T-helper 22 cell (primary cell): ENCODE data around the gene GNAS.
A peak's percentile ranks its signal among the peaks of the same experiment; 100 is the strongest.
"Not testable (repeated sequence)": the region's sequence is repeated elsewhere in the genome, so short reads cannot be mapped to it uniquely, and the experiment has no call there.

ENCODE experiments used
- DNase-seq: peaks from one replicate; pipeline ENCODE4 v3.0.0-alpha.2; 2020; ENCODE audit warnings: low read depth

GNAS gene

DNA sequence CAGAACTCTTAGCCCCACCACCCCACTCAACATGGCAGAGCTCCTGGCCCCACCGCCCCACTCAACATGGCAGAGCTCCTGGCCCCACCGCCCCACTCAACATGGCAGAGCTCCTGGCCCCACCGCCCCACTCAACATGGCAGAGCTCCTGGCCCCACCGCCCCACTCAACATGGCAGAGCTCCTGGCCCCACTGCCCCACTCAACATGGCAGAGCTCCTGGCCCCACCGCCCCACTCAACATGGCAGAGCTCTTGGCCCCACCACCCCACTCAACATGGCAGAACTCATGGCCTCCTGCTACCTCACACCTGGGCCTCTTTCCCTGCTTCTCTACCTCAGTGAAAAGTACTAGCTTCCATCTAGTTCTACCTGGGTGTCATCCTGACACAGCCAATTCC, 23.7 kb upstream of the GNAS start:
- DNase-seq = not testable (repeated sequence)

DNA sequence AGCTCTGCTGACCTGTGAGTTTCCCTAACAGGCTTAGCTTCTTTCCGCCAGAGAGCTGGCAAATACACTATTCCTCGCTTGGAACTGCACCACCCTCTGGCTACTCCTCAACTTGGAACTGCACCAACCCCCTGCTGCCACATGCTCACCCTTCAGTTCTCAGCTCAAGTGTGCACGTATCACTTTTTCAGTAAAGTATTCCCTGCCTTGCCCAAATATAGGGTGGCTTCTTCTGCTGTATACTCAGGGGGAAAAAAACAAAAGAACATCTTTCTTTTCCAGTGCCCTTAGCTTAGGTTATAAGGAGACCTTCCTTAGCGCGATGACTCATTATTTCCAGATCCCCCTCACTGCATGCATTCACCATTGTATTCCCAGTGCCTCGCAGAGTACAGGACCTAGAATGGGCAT, 23.0 kb upstream of the GNAS start:
- no peak for DNase-seq

DNA sequence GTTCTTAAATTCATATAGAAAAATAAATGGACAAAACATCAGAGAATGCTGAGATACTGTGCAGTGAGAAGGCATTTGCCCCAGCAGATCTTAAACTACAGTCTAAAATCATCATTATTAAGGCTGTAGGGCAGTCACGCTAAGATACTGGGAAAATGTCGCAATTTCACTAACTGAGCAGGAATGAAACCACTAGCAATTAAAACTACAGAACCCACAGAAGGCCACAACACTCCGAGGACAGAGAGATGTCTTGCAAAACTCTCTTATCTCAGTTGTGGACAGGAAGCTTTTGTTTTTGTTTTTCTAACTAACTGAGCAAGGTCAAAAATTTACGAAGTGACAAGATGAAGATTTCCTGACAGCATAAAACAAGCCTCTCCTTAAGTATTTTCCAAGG, 20.1 kb upstream of the GNAS start:
- DNase-seq = no peak

DNA sequence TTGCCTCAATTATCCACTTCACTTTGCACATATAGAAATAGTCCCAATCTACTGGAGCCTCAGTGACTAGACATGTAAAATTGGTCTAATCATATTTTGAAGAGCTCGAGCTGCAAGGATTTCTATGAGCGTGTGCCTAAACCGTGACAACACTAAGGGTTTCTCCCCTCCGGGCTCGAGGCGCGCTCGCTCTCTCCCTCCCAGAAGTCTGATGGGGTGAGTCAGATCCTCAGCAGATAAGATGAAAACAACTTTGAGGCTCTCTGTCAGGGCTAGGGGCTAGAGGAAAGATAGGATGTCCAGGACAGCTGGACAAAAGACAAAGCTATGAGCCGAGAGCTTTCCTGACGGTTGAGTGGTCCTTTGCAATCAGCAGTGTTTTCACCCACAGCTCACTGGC, 18.6 kb upstream of the GNAS start:
- no peak for DNase-seq

DNA sequence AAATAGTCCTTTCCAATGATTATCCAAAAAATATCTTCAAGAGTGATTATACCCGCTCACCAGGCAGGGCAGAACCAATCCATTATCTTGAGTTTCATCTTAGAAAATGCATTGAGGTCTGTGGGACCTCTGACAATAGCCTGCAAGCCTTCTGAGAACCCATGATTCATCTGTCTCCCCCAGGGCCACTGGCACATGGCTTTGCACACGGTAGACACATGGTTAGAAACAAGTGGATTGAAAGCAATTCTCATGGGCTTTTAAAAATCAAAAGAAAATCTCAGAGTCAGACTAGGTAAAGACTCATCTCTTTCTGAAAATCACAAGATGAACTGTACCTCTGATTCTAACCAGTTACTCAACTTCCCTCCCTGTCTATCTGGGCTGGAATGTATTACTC, 17.3 kb upstream of the GNAS start:
- DNase-seq = no peak

DNA sequence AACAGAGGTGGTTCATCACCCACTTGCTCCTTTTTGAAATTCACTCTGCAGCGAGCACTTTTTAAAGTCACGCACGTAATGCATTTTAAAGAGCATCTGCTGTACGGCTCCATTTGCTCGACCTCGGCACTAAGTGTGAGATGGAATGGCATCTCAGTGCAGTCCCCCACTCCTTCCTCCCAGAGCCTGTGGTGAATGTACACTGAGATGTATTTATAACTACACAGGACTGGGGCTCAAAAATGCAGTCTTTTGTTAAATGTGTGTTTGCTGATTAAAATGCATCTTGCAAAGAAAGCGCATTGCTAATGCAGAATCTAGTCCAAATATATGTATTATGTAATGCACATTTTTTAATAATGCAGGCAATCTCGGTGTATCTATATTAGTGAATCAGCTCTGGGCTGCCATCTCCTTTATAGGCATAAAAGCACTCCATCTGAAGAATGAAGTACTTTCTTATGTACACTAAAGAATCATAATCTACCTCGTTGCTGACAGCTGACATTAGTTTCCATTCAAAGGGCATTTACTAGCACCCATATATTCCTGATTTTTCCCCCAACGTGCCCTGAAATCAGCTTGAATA, 15.8 kb upstream of the GNAS start:
- DNase-seq = no peak

DNA sequence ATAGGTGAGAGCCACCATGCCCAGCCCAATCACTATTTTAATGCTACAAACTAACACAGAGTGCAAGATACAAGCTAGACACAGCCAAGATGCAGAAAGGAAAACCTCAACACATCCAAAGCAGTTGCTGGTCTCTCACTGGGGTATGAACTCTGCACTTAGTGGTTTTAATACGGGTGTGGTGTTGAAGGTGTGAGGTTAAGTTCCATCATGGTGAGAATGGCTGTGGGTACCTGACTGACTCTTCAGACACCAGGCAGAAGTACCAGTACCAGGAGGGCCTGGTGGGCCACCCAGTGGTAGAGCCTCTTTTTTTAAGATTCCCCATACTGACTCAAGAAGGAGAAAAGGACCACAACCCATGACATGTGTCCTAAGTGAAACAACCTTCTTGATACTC, 14.8 kb upstream of the GNAS start:
- DNase-seq = no peak

DNA sequence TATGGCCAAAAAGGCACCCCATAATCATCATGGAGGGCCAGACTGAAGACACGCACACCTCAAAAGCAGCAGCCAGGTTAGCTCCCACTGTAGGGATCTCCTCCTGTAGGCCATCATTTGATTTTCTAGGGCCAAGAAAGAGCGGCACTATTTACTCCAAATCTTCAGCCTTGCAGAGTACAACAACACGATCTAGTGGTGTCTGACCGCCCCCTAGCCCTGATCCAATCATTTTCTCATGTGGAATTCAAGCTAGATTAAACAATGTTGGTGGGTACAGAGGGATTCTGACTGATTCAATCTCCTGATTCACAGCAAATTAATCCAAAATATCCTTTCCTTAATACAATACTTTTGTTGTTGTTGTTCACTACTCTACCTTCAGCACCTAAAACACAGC, 14.3 kb upstream of the GNAS start:
- DNase-seq = no peak

DNA sequence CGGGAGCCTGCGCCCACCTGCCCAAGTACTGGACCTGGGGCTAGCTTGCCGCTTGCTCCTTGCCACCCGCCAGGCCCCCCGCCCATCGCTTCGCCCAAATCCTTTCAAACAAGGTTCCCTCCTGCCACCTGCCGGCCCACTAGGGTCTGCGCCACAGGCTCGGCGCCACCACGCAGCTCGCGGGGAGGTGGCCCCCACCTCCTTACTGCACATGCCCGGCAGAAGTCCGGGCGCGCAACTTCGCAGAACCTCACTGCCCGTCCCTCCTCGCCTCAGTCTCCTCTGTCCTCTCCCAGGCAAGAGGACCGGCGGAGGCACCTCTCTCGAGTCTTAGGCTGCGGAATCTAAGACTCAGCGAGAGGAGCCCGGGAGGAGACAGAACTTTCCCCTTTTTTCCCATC, 13.0 kb upstream of the GNAS start:
- no peak for DNase-seq

DNA sequence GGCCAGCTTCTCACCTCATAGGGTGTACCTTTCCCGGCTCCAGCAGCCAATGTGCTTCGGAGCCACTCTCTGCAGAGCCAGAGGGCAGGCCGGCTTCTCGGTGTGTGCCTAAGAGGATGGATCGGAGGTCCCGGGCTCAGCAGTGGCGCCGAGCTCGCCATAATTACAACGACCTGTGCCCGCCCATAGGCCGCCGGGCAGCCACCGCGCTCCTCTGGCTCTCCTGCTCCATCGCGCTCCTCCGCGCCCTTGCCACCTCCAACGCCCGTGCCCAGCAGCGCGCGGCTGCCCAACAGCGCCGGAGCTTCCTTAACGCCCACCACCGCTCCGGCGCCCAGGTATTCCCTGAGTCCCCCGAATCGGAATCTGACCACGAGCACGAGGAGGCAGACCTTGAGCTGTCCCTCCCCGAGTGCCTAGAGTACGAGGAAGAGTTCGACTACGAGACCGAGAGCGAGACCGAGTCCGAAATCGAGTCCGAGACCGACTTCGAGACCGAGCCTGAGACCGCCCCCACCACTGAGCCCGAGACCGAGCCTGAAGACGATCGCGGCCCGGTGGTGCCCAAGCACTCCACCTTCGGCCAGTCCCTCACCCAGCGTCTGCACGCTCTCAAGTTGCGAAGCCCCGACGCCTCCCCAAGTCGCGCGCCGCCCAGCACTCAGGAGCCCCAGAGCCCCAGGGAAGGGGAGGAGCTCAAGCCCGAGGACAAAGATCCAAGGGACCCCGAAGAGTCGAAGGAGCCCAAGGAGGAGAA, 12.3 kb upstream of the GNAS start:
- DNase-seq = no peak

DNA sequence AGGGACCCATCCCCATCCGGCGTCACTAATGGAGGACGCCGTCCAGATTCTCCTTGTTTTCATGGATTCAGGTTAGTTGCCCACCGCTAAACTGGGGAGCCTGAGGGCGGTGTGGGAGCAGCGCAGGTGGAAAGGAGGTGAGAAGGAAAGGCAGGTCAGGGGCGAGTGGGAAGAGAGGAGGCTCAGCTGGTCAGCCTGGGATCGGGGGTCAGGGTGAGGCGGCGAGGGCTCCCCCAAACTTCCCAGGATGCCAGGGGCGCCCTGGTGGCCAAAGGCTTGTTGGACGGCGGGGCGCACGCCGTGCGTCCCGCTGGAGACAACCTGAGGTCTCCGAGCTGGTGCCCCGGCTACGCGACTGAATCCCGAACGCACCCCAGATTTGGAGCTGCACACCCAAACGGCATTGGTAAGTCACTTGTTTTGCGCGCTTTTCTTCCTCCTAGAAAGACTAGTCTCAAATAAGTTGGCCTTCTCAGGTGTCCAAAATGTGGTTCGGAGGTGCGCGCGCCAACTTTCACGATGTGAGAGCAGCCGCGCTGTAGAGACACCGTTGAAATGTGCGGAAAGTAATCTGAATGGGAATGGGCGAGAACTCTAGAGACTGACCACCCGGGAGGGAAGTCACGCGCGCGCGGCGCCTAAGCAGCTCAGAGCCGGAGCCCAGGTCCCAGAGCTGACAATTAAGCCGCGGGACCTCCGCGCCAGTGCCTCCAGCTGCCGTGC, 11.5 kb upstream of the GNAS start:
- no peak for DNase-seq

DNA sequence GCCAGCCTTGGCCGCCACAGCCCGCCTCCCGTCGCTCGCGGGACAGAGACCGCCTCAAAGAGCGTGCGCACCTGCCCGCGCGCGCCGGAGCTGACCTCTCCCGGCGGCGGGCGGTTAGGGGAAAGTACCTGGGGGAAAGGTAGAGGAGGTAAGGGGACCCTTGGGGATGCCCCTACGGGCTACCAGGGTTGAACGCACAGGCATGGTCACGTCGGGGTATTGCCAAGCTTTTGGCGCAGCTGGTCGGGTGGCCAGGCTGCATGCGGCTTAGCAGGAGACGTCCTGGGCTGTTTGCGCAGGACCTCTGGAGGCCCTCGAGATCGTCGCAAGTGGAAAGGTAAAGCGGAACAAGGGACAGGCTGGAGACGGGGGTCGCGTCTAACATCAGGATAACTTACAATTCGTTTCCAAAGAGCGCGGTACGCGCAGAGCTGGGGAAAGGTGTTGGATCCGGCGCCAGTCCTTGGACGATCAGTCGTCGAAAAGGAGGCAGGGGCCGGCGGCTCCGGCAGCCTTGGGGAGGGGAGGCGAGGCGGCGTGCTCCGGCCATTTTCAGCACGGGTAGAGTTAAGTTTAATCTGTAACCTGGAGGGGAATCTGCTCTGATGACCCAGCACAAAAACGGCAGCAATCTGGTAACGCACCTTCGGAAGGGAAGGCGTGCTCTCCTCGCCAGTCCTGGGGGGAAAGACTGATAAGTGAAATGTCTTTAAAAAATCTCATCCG, 10.8 kb upstream of the GNAS start:
- DNase-seq = no peak

DNA sequence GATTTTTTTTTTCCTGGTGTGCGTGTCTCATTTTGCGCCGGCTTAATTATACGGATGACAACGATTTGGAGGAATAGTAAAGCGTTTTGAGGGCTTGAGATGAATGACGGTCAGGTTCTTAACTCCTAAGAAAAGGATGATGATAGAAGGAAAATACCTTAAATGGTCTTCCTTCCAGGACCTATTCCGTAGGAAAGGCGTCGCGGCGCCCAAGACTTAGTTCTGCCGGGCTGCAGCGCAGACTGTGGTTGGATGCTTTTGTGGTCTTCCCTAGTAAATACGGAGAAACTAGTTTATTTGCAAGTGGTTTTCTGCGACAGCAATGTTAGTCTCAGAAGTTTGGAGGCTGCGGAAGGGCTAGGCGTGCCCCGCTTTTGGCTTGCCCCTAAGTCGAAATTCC, 10.2 kb upstream of the GNAS start:
- no peak for DNase-seq

DNA sequence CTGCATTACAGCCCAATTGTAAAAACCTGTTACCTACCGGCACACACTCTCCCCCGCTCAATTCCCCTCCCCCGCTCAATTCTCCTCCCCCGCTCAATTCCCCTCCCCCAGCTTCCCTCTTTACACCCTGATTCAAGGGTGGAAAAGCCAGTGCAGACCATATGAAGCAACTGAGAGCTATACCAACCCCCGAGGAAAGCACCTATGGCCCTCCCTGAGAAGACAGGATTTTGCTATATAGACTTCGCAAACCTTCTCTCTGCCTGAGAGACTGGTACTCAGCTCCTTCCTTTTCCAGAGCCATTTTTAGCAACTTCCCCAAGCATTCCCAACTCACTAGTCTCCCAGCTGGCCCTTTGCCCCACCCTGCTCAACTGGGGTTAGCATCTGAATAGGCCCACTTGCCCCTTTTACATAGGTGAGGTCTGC, 9.4 kb upstream of the GNAS start:
- DNase-seq = no peak

DNA sequence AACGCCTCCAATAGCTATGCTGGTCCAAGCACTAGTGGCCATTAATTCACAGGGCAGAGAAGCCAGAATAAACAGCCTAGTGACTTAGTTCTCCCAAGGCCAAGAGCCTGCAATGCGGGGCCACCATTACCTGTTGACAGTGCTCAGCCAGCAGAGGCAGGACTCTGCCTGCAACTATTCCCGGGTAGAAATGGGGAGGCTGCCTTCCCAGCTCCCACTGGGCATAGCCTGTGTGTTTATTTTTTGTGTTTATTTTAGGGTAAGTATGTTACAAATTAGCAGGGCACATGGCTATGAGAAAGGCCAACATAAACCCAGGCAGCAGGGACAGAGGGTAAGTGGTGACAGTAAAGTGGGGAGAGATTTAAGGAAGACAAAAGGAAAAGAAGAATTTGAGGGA, 6.8 kb upstream of the GNAS start:
- no peak for DNase-seq

DNA sequence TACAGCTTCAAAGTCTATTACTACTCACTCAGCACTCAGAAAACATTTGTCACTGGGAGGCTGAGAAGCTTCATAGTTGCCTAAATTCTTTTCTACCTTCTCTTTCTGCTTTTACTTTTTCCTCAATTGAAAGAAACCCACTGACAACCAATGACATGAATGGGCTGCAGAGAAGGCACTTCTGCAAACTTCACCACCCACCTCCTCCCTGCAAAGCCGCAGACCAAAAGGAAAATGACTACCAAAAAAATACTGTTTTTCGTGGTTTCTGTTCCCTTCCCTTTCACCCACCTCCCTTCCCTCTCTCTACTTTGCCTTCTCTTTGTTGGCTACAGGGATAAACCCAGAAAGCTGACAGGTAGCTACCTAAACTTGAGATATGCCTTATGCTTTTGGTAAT, 5.1 kb upstream of the GNAS start:
- no peak for DNase-seq

DNA sequence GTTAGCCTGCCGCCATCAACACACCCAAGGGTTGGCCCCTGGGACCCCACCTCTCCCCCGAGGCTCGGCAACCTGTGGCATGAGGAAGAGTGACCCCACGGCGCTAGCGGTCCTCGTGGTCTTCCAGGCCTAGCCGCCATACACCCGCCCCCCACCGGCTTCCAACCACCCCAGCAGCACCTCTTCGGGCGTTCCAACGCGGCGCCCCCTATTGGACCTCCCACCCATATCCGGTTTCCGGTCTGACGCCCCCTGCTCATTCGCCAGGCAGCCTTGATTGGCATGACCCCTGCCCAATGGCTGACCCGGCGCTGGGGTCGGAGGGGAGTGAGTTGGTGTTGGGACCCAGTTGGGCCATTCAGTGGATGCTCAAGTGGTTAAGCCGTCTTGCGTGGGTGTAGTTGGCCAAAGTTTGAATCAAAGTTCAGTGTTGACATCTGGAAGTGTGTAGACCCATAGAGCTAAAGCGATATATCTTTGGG, 1.8 kb upstream of the GNAS start, which contains the start of gene GNAS-AS1:
Gene GNAS-AS1 (minus strand): TSS at position 210 of the 482 bp plus-strand sequence.
- peak; percentile 39 for DNase-seq

DNA sequence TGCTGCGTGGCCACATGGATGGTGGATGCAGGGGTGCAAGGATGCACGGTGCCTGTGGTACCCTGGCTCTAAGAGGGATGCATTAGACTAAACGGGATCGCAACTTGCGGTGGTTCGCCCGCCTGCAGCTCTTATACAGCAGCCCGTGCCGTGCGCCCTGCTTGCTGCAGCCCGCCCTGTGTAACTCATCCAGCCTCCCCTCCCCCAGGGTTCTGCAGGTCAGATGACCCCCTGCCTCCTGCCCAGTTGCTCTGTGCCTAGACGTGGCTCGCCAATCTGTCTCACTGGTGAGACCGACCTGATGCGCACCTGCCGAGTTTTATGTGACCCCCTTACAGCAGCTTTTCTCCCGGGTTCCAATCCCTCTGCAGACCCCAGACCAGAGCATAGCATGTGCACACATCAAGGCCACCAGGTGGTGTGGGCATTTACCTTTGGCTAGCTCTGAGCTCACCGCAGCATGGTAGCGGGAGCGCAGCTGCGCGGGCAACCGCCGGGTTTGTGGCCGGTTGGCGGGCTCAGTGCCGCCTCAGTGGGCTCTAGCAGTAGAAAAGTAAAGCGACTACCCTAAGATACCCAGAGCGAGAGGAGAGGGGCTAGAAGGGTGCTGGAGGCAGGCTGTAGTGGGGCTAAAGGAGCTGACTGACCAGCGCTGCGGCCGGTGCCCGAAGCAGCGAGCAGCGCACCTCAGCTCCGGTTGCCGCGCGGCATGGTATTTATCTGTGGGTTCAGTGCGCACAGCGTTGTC, 1.1 kb upstream of the GNAS start:
- no peak for DNase-seq

DNA sequence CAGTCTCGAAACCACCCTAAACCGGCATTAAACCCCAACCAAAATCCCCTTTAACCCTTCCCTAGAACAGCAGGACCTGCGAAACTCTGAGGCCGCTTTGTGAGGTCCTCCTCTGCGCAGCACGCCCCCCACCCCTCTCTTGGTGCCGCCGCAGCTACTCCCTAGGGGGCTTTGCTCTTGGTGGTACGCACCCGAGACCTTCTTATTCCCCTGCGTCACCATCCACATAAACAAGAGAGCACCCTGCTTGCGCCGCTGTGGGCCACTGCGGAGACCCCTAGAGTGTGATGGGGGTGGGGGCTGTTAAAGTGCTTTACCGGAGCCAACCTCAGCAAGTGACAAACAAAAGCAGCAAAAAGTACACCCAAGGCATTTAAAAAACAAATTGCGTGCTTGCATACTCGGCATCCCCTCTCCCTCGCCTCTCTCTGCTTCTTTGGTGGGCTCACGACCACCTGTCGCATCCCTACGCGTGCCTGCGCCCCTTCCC, 502 bp upstream of the GNAS start:
- no peak for DNase-seq

DNA sequence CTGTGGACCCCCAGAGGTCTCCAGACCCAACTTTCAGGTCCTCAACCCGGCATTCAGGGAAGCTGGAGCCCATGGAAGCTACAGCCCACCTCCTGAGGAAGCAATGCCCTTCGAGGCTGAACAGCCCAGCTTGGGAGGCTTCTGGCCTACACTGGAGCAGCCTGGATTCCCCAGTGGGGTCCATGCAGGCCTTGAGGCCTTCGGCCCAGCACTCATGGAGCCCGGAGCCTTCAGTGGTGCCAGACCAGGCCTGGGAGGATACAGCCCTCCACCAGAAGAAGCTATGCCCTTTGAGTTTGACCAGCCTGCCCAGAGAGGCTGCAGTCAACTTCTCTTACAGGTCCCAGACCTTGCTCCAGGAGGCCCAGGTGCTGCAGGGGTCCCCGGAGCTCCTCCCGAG, 950 bp downstream of the GNAS start:
- DNase-seq = no peak

DNA sequence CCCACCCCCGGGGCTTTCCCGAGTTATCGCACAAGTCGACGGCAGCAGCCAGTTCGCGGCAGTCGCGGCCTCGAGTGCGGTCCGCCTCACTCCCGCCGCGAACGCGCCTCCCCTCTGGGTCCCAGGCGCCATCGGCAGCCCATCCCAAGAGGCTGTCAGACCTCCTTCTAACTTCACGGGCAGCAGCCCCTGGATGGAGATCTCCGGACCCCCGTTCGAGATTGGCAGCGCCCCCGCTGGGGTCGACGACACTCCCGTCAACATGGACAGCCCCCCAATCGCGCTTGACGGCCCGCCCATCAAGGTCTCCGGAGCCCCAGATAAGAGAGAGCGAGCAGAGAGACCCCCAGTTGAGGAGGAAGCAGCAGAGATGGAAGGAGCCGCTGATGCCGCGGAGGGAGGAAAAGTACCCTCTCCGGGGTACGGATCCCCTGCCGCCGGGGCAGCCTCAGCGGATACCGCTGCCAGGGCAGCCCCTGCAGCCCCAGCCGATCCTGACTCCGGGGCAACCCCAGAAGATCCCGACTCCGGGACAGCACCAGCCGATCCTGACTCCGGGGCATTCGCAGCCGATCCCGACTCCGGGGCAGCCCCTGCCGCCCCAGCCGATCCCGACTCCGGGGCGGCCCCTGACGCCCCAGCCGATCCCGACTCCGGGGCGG, 1.6 kb downstream of the GNAS start:
- no peak for DNase-seq
